Dermis blood vessel endothelial cell (primary cell): ENCODE data around the gene DNMT3L. TPM values are rescaled to one million over a fixed set of nuclear protein-coding genes. Genes with fewer than 3 reads are reported as not detected.

ENCODE experiments used
- total RNA-seq: library from RNA; depleted of rRNA; stranded (reverse); fragments of >200 nt; gene quantifications from 2 replicates; pipeline ENCODE4 v1.2.3, GENCODE V29; 2014

DNMT3L gene
- total RNA-seq, 1 donor from 2014 or later = not detected

Other genes starting within 250 kb of the DNMT3L start
- 25.5 and 27.0 TPM in 2 replicates for gene TRAPPC10, start 249.6 kb downstream of the DNMT3L start, total RNA-seq
- gene PWP2, start 154.5 kb downstream of the DNMT3L start, total RNA-seq = 8.2 and 39.1 TPM in 2 replicates
- 6.0 and 58.4 TPM in 2 replicates for gene GATD3, start 128.2 kb downstream of the DNMT3L start, total RNA-seq
- 2.0 and 2.4 TPM in 2 replicates for gene ICOSLG, start 21.0 kb downstream of the DNMT3L start, total RNA-seq
- gene AIRE, start 24.0 kb upstream of the DNMT3L start, total RNA-seq = not detected in 2 replicates
- gene PFKL, start 38.2 kb upstream of the DNMT3L start, total RNA-seq = 316 and 398 TPM in 2 replicates
- 4.5 and 6.0 TPM in 2 replicates for gene CFAP410, start 77.5 kb upstream of the DNMT3L start, total RNA-seq
- 1.8 and 3.2 TPM in 2 replicates for gene TRPM2, start 91.7 kb upstream of the DNMT3L start, total RNA-seq
- gene LRRC3, start 193.6 kb upstream of the DNMT3L start, total RNA-seq = 1.9 and 2.1 TPM in 2 replicates